ENCODE data around the gene PLTP.

DNA sequence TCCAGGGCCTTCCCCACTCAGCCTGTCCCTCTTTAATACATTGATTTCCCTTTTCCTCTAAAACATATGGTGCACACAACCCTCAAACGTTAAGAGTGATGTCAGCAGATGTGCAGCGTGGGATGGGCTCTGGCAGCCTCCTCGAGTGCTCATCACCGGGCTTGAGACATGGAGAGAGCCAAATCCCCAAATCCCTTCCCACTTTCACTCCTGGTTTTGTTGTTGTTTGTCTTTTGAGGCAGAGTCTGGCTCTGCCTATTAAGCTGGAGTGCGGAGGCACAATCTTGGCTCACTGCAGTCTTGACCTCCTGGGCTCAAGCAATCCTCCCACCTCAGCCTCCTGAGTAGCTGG lies 5.8 kb upstream of the PLTP start:
- TF ChIP-seq CTCF (IDR thresholded peaks at IDR 0.05; ENCODE audit: insufficient read depth, low read depth, low read length) = no peak
- no peak for TF ChIP-seq EZH2 (IDR thresholded peaks at IDR 0.05; ENCODE audit: insufficient read depth, low read length)

All from astrocyte (in vitro differentiated cells and primary cell).